GM10266 (cell line): Measurements from ENCODE around the gene NEK1.
A peak's percentile ranks its signal among the peaks of the same experiment; 100 is the strongest.
"Not testable (repeated sequence)": the region's sequence is repeated elsewhere in the genome, so short reads cannot be mapped to it uniquely, and the experiment has no call there.

Experiments
- DNase-seq: peaks from one replicate; pipeline ENCODE4 v3.0.0; 2012; ENCODE audit errors: extremely low spot score
- CTCF ChIP-seq: IDR thresholded peaks from 2 replicates; pipeline ENCODE4 v1.5.1; 2012; ENCODE audit warnings: mild to moderate bottlenecking, low read depth; ENCODE audit not compliant: control insufficient read depth, insufficient read depth; ENCODE audit errors: missing control alignments

Gene NEK1

GRCh38 chr4:169485791-169486742 is 126.3 kb downstream of the NEK1 start:
- peak; percentile 68 for TF ChIP-seq CTCF
- peak; percentile 31 for DNase-seq

- no peak for DNase-seq
- no peak for TF ChIP-seq CTCF
Measured at GRCh38 chr4:169485086-169485485, 127.3 kb downstream of the NEK1 start.

- no peak for DNase-seq
- no peak for TF ChIP-seq CTCF
Measured at GRCh38 chr4:169484485-169484884, 127.9 kb downstream of the NEK1 start.

- DNase-seq, result no peak
- no peak for TF ChIP-seq CTCF
Measured at GRCh38 chr4:169464080-169464479, 148.3 kb downstream of the NEK1 start.

GRCh38 chr4:169460081-169460480 is 152.3 kb downstream of the NEK1 start:
- TF ChIP-seq CTCF, result no peak
- DNase-seq, result no peak

GRCh38 chr4:169458575-169458974 is 153.8 kb downstream of the NEK1 start:
- no peak for TF ChIP-seq CTCF
- DNase-seq, result no peak

GRCh38 chr4:169452644-169453043 is 159.7 kb downstream of the NEK1 start:
- DNase-seq, result not testable (repeated sequence)

- DNase-seq, result not testable (repeated sequence)
Measured at GRCh38 chr4:169448935-169449334, 163.4 kb downstream of the NEK1 start.
